Muscle of back (tissue), 11 donors: ENCODE data around the gene ELMO1. TPM values are rescaled to one million over a fixed set of nuclear protein-coding genes. Genes with fewer than 3 reads are reported as not detected.
A peak's percentile ranks its signal among the peaks of the same experiment; 100 is the strongest.

Experiments used
- DNase-seq, 3 donors: peaks; one replicate each; pipeline versions ENCODE4 v3.0.0 to v3.0.0-alpha.2; 2013
- polyA plus RNA-seq, 10 donors: library from polyadenylated mRNA; unstranded; fragments of 120-200 nt; gene quantifications; one replicate each; pipeline ENCODE4 v1.2.1, GENCODE V29; 2013; ENCODE audit not compliant: insufficient read length in 10 of 10

The ELMO1 gene
- polyA plus RNA-seq, 10 donors: 21.2 to 37.4 (median 26.8) TPM

GRCh38 chr7:37275078-37275710 lies 173.5 kb downstream of the ELMO1 start:
- no peak for DNase-seq

- no peak for DNase-seq
Measured at GRCh38 chr7:37273891-37274290, 174.8 kb downstream of the ELMO1 start.

GRCh38 chr7:37269711-37270508 lies 178.8 kb downstream of the ELMO1 start:
- peak in 1 of 3 donors; percentile 43 for DNase-seq

GRCh38 chr7:37267251-37267650 lies 181.4 kb downstream of the ELMO1 start:
- DNase-seq: no peak

GRCh38 chr7:37265876-37266275 lies 182.8 kb downstream of the ELMO1 start:
- DNase-seq: no peak

- DNase-seq: no peak
Measured at GRCh38 chr7:37265006-37265405, 183.7 kb downstream of the ELMO1 start.

GRCh38 chr7:37262181-37262580 lies 186.5 kb downstream of the ELMO1 start:
- peak in 2 of 3 donors; percentile 37 to 61 for DNase-seq

GRCh38 chr7:37259319-37259821 lies 189.3 kb downstream of the ELMO1 start:
- peak in 1 of 3 donors; percentile 35 for DNase-seq

GRCh38 chr7:37256631-37257030 lies 192.0 kb downstream of the ELMO1 start:
- no peak for DNase-seq

- no peak for DNase-seq
Measured at GRCh38 chr7:37255327-37255944, 193.2 kb downstream of the ELMO1 start.

- no peak for DNase-seq
Measured at GRCh38 chr7:37251222-37251621, 197.4 kb downstream of the ELMO1 start.

- DNase-seq: peak; percentile 62 to 70 (median 62)
Measured at GRCh38 chr7:37249240-37249639, 199.4 kb downstream of the ELMO1 start.

GRCh38 chr7:37248396-37248861 lies 200.2 kb downstream of the ELMO1 start:
- DNase-seq: peak; percentile 47 to 87 (median 70)

- DNase-seq: peak; percentile 76 to 92 (median 80)
Measured at GRCh38 chr7:37247861-37248260, 200.8 kb downstream of the ELMO1 start.

GRCh38 chr7:37245590-37245989 lies 203.1 kb downstream of the ELMO1 start:
- DNase-seq: peak in 2 of 3 donors; percentile 35 to 53

- no peak for DNase-seq
Measured at GRCh38 chr7:37236906-37237305, 211.8 kb downstream of the ELMO1 start.

- no peak for DNase-seq
Measured at GRCh38 chr7:37235813-37236212, 212.9 kb downstream of the ELMO1 start.

- no peak for DNase-seq
Measured at GRCh38 chr7:37234928-37235327, 213.7 kb downstream of the ELMO1 start.

- no peak for DNase-seq
Measured at GRCh38 chr7:37234334-37234733, 214.3 kb downstream of the ELMO1 start.

GRCh38 chr7:37231613-37232012 lies 217.1 kb downstream of the ELMO1 start:
- DNase-seq: no peak

- DNase-seq: no peak
Measured at GRCh38 chr7:37230221-37230620, 218.4 kb downstream of the ELMO1 start.

- DNase-seq: no peak
Measured at GRCh38 chr7:37229381-37229780, 219.3 kb downstream of the ELMO1 start.
